ENCODE results near the gene SORBS2.

GRCh38 chr4:185730387-185730786 is 81.6 kb downstream of the SORBS2 start:
- TF ChIP-seq POLR2AphosphoS5 (IDR thresholded peaks at IDR 0.05; ENCODE audit: insufficient read depth in 1 of 2, low read depth in 1 of 2) (no peak), CTCF (IDR thresholded peaks at IDR 0.05) (no peak), POLR2A (IDR thresholded peaks at IDR 0.05) (no peak)
